ENCODE measurements around the gene RNU1-1.
"Not testable (repeated sequence)": the region's sequence is repeated elsewhere in the genome, so short reads cannot be mapped to it uniquely, and the experiment has no call there.

The RNU1-1 gene

DNA sequence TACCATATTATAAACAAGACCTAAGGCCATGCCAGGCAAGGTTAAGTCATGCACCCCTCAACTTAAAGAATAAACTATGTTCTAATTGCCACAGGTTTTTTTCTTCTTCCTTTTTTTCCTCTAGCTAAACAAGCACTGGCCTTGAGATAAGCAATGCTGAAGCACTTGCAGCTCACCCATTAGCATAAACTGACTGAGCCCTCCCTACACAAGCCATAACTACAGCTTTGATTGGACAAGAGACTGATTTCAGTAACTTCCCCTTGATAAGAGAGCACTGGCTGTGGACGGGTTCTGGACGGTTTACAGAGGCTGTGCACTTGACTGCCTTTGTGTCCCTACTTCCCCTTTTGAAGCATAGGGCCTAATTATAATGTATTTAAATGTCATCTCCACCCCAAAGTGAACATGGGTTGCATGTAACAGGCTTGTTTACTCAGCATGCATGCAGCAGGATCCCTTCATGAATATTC, 26.4 kb upstream of the RNU1-1 start:
- not testable (repeated sequence) for H3K9ac ChIP-seq; H3K4me3 ChIP-seq (IDR thresholded peaks at IDR 0.05; ENCODE audit: insufficient read depth, low read depth, low read length); H3K4me1 ChIP-seq (ENCODE audit: low read depth, poor library complexity, severe bottlenecking); H3K27ac ChIP-seq; H3K27me3 ChIP-seq (ENCODE audit: insufficient read depth, low read depth); H3K4me2 ChIP-seq; H3K36me3 ChIP-seq (ENCODE audit: insufficient read depth); H3K79me2 ChIP-seq (ENCODE audit: insufficient read depth, low read depth); H2AFZ ChIP-seq (ENCODE audit: low read depth); H4K20me1 ChIP-seq (ENCODE audit: insufficient read depth)

DNA sequence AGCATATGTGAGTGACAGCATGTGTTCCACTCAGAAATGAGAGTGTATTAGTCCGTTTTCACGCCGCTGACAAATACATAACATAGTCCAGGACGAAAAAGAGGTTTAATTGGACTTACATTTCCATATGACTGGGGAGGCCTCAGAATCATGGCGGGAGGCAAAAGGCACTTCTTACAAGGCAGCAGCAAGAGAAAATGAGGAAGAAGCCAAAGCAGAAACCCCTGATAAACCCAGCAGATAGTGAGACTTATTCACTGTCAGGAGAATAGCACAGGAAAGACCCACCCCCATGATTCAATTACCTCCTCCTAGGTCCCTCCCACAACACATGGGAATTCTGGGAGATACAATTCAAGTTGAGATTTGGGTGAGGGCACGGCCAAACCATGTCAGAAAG, 23.4 kb upstream of the RNU1-1 start:
- not testable (repeated sequence) for H3K27ac ChIP-seq; H2AFZ ChIP-seq (ENCODE audit: low read depth); H3K4me2 ChIP-seq

DNA sequence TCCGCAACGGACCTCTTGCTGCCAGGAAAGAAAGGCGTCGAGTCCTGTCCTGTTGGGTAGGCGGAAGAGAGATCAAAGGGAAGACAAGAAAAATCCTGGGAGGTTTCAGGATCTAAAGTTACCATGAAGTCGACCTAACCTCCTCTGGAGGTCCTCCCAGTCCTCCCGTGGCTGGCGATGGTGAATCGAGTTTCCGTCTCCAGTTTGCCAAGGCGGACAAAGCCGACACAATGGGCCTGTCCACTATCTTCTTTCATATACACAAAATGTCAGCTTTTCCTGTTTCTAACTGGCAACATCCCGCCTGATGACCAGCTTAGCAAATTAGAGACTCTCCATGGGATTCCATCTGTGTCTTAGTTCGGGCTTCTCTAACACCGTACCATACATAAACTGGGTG, 22.7 kb upstream of the RNU1-1 start:
- not testable (repeated sequence) for H3K79me2 ChIP-seq (ENCODE audit: insufficient read depth, low read depth); H3K36me3 ChIP-seq (ENCODE audit: insufficient read depth); H3K4me2 ChIP-seq

More for the DNA sequence above, 23.4 kb upstream of the RNU1-1 start:
- not testable (repeated sequence) for H4K20me1 ChIP-seq (ENCODE audit: insufficient read depth); H3K79me2 ChIP-seq (ENCODE audit: insufficient read depth, low read depth); H3K4me1 ChIP-seq (ENCODE audit: low read depth, poor library complexity, severe bottlenecking); H3K36me3 ChIP-seq (ENCODE audit: insufficient read depth); H3K27me3 ChIP-seq (ENCODE audit: insufficient read depth, low read depth); H3K9ac ChIP-seq; H3K4me3 ChIP-seq (IDR thresholded peaks at IDR 0.05; ENCODE audit: insufficient read depth, low read depth, low read length)

DNA sequence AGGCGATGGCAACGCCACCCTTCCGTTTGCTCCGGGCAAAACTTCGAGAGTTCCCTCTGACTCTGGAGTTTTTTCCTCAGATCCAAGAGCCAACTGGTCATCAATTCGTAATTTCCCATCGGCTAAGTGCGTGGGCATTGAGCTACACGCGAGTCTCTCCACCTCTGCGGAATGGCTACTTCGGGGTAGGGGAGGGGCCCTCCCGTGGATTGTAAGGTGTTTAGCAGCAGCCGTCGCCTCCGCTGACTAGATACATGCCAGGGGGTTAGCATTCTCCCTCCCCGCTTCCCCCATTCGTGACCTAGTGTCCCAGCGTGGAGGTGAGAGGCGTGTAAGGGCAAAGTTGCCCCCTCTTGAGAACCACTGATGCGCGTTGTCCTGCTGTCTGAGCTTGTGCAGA, 21.8 kb upstream of the RNU1-1 start:
- H3K79me2 ChIP-seq (ENCODE audit: insufficient read depth, low read depth); H3K4me2 ChIP-seq; H3K27ac ChIP-seq; H3K36me3 ChIP-seq (ENCODE audit: insufficient read depth); H3K27me3 ChIP-seq (ENCODE audit: insufficient read depth, low read depth); H3K9ac ChIP-seq; H3K4me1 ChIP-seq (ENCODE audit: low read depth, poor library complexity, severe bottlenecking); H4K20me1 ChIP-seq (ENCODE audit: insufficient read depth); H2AFZ ChIP-seq (ENCODE audit: low read depth); H3K4me3 ChIP-seq (IDR thresholded peaks at IDR 0.05; ENCODE audit: insufficient read depth, low read depth, low read length): not testable (repeated sequence)

More for the DNA sequence above, 22.7 kb upstream of the RNU1-1 start:
- H2AFZ ChIP-seq (ENCODE audit: low read depth); H4K20me1 ChIP-seq (ENCODE audit: insufficient read depth); H3K4me3 ChIP-seq (IDR thresholded peaks at IDR 0.05; ENCODE audit: insufficient read depth, low read depth, low read length); H3K27ac ChIP-seq; H3K9ac ChIP-seq; H3K27me3 ChIP-seq (ENCODE audit: insufficient read depth, low read depth); H3K4me1 ChIP-seq (ENCODE audit: low read depth, poor library complexity, severe bottlenecking): not testable (repeated sequence)

- not testable (repeated sequence) for H3K27ac ChIP-seq; H4K20me1 ChIP-seq (ENCODE audit: insufficient read depth); H3K27me3 ChIP-seq (ENCODE audit: insufficient read depth, low read depth); H3K79me2 ChIP-seq (ENCODE audit: insufficient read depth, low read depth); H3K9ac ChIP-seq; H3K4me1 ChIP-seq (ENCODE audit: low read depth, poor library complexity, severe bottlenecking); H3K36me3 ChIP-seq (ENCODE audit: insufficient read depth); H2AFZ ChIP-seq (ENCODE audit: low read depth); H3K4me2 ChIP-seq; H3K4me3 ChIP-seq (IDR thresholded peaks at IDR 0.05; ENCODE audit: insufficient read depth, low read depth, low read length)
Observed at GRCh38 chr1:16535487-16535886, 21.4 kb upstream of the RNU1-1 start.

GRCh38 chr1:16534829-16535456, 20.9 kb upstream of the RNU1-1 start:
- not testable (repeated sequence) for H4K20me1 ChIP-seq (ENCODE audit: insufficient read depth); H3K36me3 ChIP-seq (ENCODE audit: insufficient read depth); H3K79me2 ChIP-seq (ENCODE audit: insufficient read depth, low read depth); H3K4me2 ChIP-seq; H3K27me3 ChIP-seq (ENCODE audit: insufficient read depth, low read depth); H3K4me1 ChIP-seq (ENCODE audit: low read depth, poor library complexity, severe bottlenecking); H3K9ac ChIP-seq; H3K4me3 ChIP-seq (IDR thresholded peaks at IDR 0.05; ENCODE audit: insufficient read depth, low read depth, low read length); H3K27ac ChIP-seq; H2AFZ ChIP-seq (ENCODE audit: low read depth)

DNA sequence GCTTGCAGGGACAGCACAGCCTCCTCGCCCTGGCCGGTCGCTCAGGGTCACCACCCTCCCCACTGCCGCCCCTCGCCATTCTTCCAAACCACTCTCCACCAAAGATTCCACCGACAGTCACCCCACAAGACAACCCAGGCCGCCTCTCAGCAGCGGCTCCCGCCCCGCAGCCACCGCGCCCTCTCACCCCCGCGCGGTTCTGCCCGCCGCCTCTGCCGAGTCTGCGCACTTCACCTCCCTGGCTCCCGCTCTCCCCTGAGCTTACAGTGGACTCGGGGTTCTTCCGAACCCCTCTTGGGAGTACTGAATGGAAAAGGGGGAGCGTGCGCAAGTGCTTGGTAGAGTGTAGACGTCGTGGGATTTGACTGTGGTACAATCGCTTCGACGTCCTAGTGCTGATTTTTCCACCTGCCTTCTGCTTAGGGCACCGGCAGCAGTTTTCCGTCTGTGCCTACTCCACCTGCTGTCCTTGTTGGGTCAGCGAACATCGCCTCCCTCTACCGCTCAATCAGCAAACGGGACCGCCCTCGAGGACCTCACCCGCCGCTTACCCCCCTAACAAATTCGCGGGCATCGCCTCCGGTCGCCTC, 20.2 kb upstream of the RNU1-1 start:
- not testable (repeated sequence) for H3K4me3 ChIP-seq (IDR thresholded peaks at IDR 0.05; ENCODE audit: insufficient read depth, low read depth, low read length); H3K4me1 ChIP-seq (ENCODE audit: low read depth, poor library complexity, severe bottlenecking); H3K27me3 ChIP-seq (ENCODE audit: insufficient read depth, low read depth); H3K4me2 ChIP-seq; H2AFZ ChIP-seq (ENCODE audit: low read depth); H3K27ac ChIP-seq; H3K79me2 ChIP-seq (ENCODE audit: insufficient read depth, low read depth); H3K36me3 ChIP-seq (ENCODE audit: insufficient read depth); H4K20me1 ChIP-seq (ENCODE audit: insufficient read depth); H3K9ac ChIP-seq

GRCh38 chr1:16532235-16532991, 18.3 kb upstream of the RNU1-1 start:
- H3K4me2 ChIP-seq; H3K9ac ChIP-seq; H3K4me1 ChIP-seq (ENCODE audit: low read depth, poor library complexity, severe bottlenecking); H2AFZ ChIP-seq (ENCODE audit: low read depth); H3K4me3 ChIP-seq (IDR thresholded peaks at IDR 0.05; ENCODE audit: insufficient read depth, low read depth, low read length); H4K20me1 ChIP-seq (ENCODE audit: insufficient read depth); H3K27me3 ChIP-seq (ENCODE audit: insufficient read depth, low read depth); H3K79me2 ChIP-seq (ENCODE audit: insufficient read depth, low read depth); H3K27ac ChIP-seq; H3K36me3 ChIP-seq (ENCODE audit: insufficient read depth): not testable (repeated sequence)

GRCh38 chr1:16528338-16528737, 14.3 kb upstream of the RNU1-1 start:
- H2AFZ ChIP-seq (ENCODE audit: low read depth); H3K36me3 ChIP-seq (ENCODE audit: insufficient read depth); H3K27me3 ChIP-seq (ENCODE audit: insufficient read depth, low read depth); H3K79me2 ChIP-seq (ENCODE audit: insufficient read depth, low read depth); H3K4me3 ChIP-seq (IDR thresholded peaks at IDR 0.05; ENCODE audit: insufficient read depth, low read depth, low read length); H3K4me2 ChIP-seq; H3K27ac ChIP-seq; H4K20me1 ChIP-seq (ENCODE audit: insufficient read depth); H3K9ac ChIP-seq; H3K4me1 ChIP-seq (ENCODE audit: low read depth, poor library complexity, severe bottlenecking): not testable (repeated sequence)

- H3K36me3 ChIP-seq (ENCODE audit: insufficient read depth); H3K4me2 ChIP-seq; H3K79me2 ChIP-seq (ENCODE audit: insufficient read depth, low read depth); H3K27ac ChIP-seq; H3K4me1 ChIP-seq (ENCODE audit: low read depth, poor library complexity, severe bottlenecking); H3K4me3 ChIP-seq (IDR thresholded peaks at IDR 0.05; ENCODE audit: insufficient read depth, low read depth, low read length); H4K20me1 ChIP-seq (ENCODE audit: insufficient read depth); H3K27me3 ChIP-seq (ENCODE audit: insufficient read depth, low read depth); H3K9ac ChIP-seq; H2AFZ ChIP-seq (ENCODE audit: low read depth): not testable (repeated sequence)
Observed at GRCh38 chr1:16525769-16526168, 11.7 kb upstream of the RNU1-1 start.

Measured in KMS-11 (cell line).